HepG2 (cell line): ENCODE data around the gene RAB5B. TPM values are rescaled to one million over a fixed set of nuclear protein-coding genes. Genes with fewer than 3 reads are reported as not detected.

Experiments
- ATAC-seq: fragments of 200-7000 bp; cut with Tn5 transposase; 3 replicates; pipeline ENCODE4 v1.9.1; 2020; ENCODE audit warnings: mild to moderate bottlenecking, moderate library complexity
- BruUV-seq: library from RNA; stranded (reverse); fragments of 400-500 nt; replicated peaks from 2 replicates; lab custom pipeline; 2021; lab: Mats Ljungman, UMichigan
- CTCF ChIA-PET: fragments of 300-600 bp; formaldehyde crosslinking; extraction: SDS; loops from one replicate; lab custom pipeline; 2021; ENCODE audit warnings: low total read pairs, inconsistent platforms, low intra/inter-chr PET ratio; lab: Yijun Ruan, JAX
- POLR2A ChIA-PET: fragments of 350-600 bp; sonication (Branson Sonifier 250); formaldehyde crosslinking; loops from one replicate; lab custom pipeline; 2020; ENCODE audit warnings: antibody characterized with exemption, inconsistent platforms; lab: Yijun Ruan, JAX
- DNase-seq: peaks from one replicate; pipeline ENCODE4 v3.0.0-alpha.2; 2015; ENCODE audit warnings: low spot score
- FAIRE-seq: peaks from 3 replicates; lab custom pipeline; 2011; peaks lifted over from hg19 to GRCh38; lab: Jason Lieb, UNC
- H2AFZ ChIP-seq: one replicate; pipeline ENCODE4 v1.6.1; 2011; ENCODE audit warnings: low read length, inconsistent platforms
- H3K27ac ChIP-seq: fragments of 300-600 bp; 3 replicates; pipeline ENCODE4 v1.8.0; 2011; ENCODE audit warnings: mixed run types, mild to moderate bottlenecking, mixed read lengths, low read length, inconsistent platforms; ENCODE audit not compliant: insufficient read depth; ENCODE audit errors: extremely low read length
- H3K27me3 ChIP-seq, 2 experiments: fragments of 200-600 bp in 1 of 2; 2 replicates in 1 of 2; 3 replicates in 1 of 2; pipeline versions ENCODE4 v1.6.0 to v1.8.0; 2011; ENCODE audit warnings: low read length in 2 of 2, mild to moderate bottlenecking in 2 of 2, moderate library complexity in 2 of 2, inconsistent platforms in 1 of 2; ENCODE audit not compliant: insufficient read depth in 2 of 2, control insufficient read depth in 1 of 2
- H3K36me3 ChIP-seq, 2 experiments: fragments of 200-600 bp in 1 of 2; replicated peaks in 1 of 2; 2 replicates in 1 of 2; 3 replicates in 1 of 2; pipeline versions ENCODE4 v1.5.1 to v1.8.0; 2011; ENCODE audit warnings: low read length in 2 of 2, inconsistent platforms in 1 of 2; ENCODE audit not compliant: insufficient read depth in 2 of 2, control insufficient read depth in 1 of 2
- H3K4me1 ChIP-seq: 2 replicates; pipeline ENCODE4 v1.5.1; 2012; ENCODE audit warnings: low read length, inconsistent platforms; ENCODE audit not compliant: insufficient read depth
- H3K4me2 ChIP-seq: 2 replicates; pipeline ENCODE4 v1.6.0; 2011; ENCODE audit warnings: low read depth, low read length, inconsistent platforms
- H3K4me3 ChIP-seq, 3 experiments: fragments of 200-600 bp in 1 of 3; sonication (generic), shearing (Covaris generic) in 1 of 3; replicated peaks in 1 of 3; 2 replicates each; pipeline ENCODE4 v1.5.1; 2011 to 2016; ENCODE audit warnings: low read length in 3 of 3, inconsistent platforms in 2 of 3, low read depth in 2 of 3, mild to moderate bottlenecking in 2 of 3, control low read depth in 1 of 3, mixed read lengths in 1 of 3; ENCODE audit not compliant: insufficient read depth in 1 of 3
- H3K79me2 ChIP-seq: one replicate; pipeline ENCODE4 v1.6.1; 2011; ENCODE audit warnings: low read length, inconsistent platforms; ENCODE audit not compliant: insufficient read depth
- H3K9ac ChIP-seq: 2 replicates; pipeline ENCODE4 v1.6.0; 2011; ENCODE audit warnings: mild to moderate bottlenecking, low read depth, low read length, inconsistent platforms; ENCODE audit not compliant: insufficient read depth
- H3K9me3 ChIP-seq: 2 replicates; pipeline ENCODE4 v1.5.1; 2012; ENCODE audit warnings: mild to moderate bottlenecking, low read length
- H4K20me1 ChIP-seq: 2 replicates; pipeline ENCODE4 v1.6.0; 2011; ENCODE audit warnings: inconsistent platforms, mild to moderate bottlenecking, low read length, moderate library complexity; ENCODE audit not compliant: insufficient read depth
- ADNP ChIP-seq: sonication (generic); formaldehyde crosslinking; IDR thresholded peaks from 2 replicates; pipeline ENCODE4 v1.4.0; 2020; ENCODE audit warnings: missing genetic modification reagents
- CREM ChIP-seq, 2 experiments: sonication (generic) in 1 of 2; formaldehyde crosslinking in 1 of 2; IDR thresholded peaks; 2 replicates each; pipeline versions ENCODE4 v1.4.0 to v1.6.1; 2016 to 2020; ENCODE audit warnings: antibody characterized with exemption in 1 of 2, mild to moderate bottlenecking in 1 of 2, missing genetic modification reagents in 1 of 2
- GRHL1 ChIP-seq: sonication (generic); formaldehyde crosslinking; conservative IDR thresholded peaks from 2 replicates; pipeline ENCODE4 v1.8.0; 2022; ENCODE audit warnings: missing genetic modification reagents
- HDAC2 ChIP-seq: sonication (generic); formaldehyde crosslinking; IDR thresholded peaks from 2 replicates; pipeline ENCODE4 v1.4.0; 2020; ENCODE audit warnings: missing genetic modification reagents
- IKZF4 ChIP-seq: sonication (generic); formaldehyde crosslinking; IDR thresholded peaks from 2 replicates; pipeline ENCODE4 v1.5.1; 2020; ENCODE audit warnings: borderline replicate concordance, mild to moderate bottlenecking, low read depth, missing genetic modification reagents; ENCODE audit errors: not compliant biosample characterization
- NAIF1 ChIP-seq: sonication (generic); formaldehyde crosslinking; IDR thresholded peaks from 2 replicates; pipeline ENCODE4 v1.5.0; 2020; ENCODE audit warnings: mild to moderate bottlenecking, missing genetic modification reagents, borderline replicate concordance
- RCOR2 ChIP-seq: IDR thresholded peaks from 2 replicates; pipeline ENCODE4 v1.6.1; 2016; ENCODE audit warnings: missing biosample characterization, missing genetic modification reagents
- SOX5 ChIP-seq: IDR thresholded peaks from 2 replicates; pipeline ENCODE4 v1.6.1; 2016; ENCODE audit warnings: borderline replicate concordance
- SP1 ChIP-seq, 2 experiments: fragments of 450-650 bp in 1 of 2; sonication (generic) in 1 of 2; formaldehyde crosslinking in 1 of 2; IDR thresholded peaks; 2 replicates each; pipeline versions ENCODE4 v1.4.0 to v1.6.1; 2016 to 2020; ENCODE audit warnings: missing genetic modification reagents in 1 of 2
- SPEN ChIP-seq: sonication (generic); formaldehyde crosslinking; IDR thresholded peaks from 2 replicates; pipeline ENCODE4 v1.5.1; 2020; ENCODE audit warnings: low read depth, mild to moderate bottlenecking, missing genetic modification reagents
- ZBTB8A ChIP-seq: sonication (generic); formaldehyde crosslinking; IDR thresholded peaks from 2 replicates; pipeline ENCODE4 v1.4.0; 2020; ENCODE audit warnings: mild to moderate bottlenecking, low read depth, missing genetic modification reagents, borderline replicate concordance
- ZFX ChIP-seq: sonication (generic); formaldehyde crosslinking; IDR thresholded peaks from 2 replicates; pipeline ENCODE4 v1.4.0; 2020; ENCODE audit warnings: mild to moderate bottlenecking, low read depth, missing genetic modification reagents, moderate library complexity
- ZNF33B ChIP-seq: sonication (generic); formaldehyde crosslinking; IDR thresholded peaks from 2 replicates; pipeline ENCODE4 v1.5.1; 2020; ENCODE audit warnings: mild to moderate bottlenecking, missing genetic modification reagents
- ZNF510 ChIP-seq: sonication (generic); formaldehyde crosslinking; IDR thresholded peaks from 2 replicates; pipeline ENCODE4 v1.4.0; 2020; ENCODE audit warnings: low read depth, mild to moderate bottlenecking, missing genetic modification reagents
- ZNF768 ChIP-seq: sonication (generic); formaldehyde crosslinking; IDR thresholded peaks from 2 replicates; pipeline ENCODE4 v1.4.0; 2020; ENCODE audit warnings: missing genetic modification reagents
- WGBS: methylation state at CpG from one replicate; pipeline ENCODE4 v1.1.6; 2017; ENCODE audit warnings: low lambda C conversion rate; 5-methylcytosine and 5-hydroxymethylcytosine counted together
- in situ Hi-C: cut with HindIII; loops from 2 replicates; pipeline ENCODE4 v1.10.0; 2017; ENCODE audit warnings: low pct_unique_long_range_greater_than_20kb; ENCODE audit not compliant: extremely low pct_ligation_motif_present
- intact Hi-C: fragments of 100-400 bp; cut with micrococcal nuclease; formaldehyde crosslinking; loops from one replicate; pipeline ENCODE4 v1.10.0; 2022; ENCODE audit not compliant: unreplicated experiment
- polyA plus RNA-seq, 8 experiments: library from polyadenylated mRNA; depleted of rRNA in 3 of 8; stranded (reverse) in 7 of 8; unstranded in 1 of 8; fragments of >200 nt; fragmentation: Illumina TruSeq in 4 of 8; extraction: Trizol in 4 of 8; gene quantifications; 2 replicates each; pipeline versions ENCODE4 v1.2.1 to v1.2.3, GENCODE V29; 2011 to 2016; ENCODE audit warnings: low read depth in 4 of 8, missing spikeins in 1 of 8, mixed read lengths in 1 of 8; ENCODE audit not compliant: insufficient read depth in 1 of 8
- total RNA-seq, 5 experiments: library from RNA; depleted of rRNA; stranded (reverse); fragments of >200 nt; fragmentation: Illumina TruSeq; extraction: Trizol; gene quantifications; 2 replicates each; pipeline ENCODE4 v1.2.3, GENCODE V29; 2016; ENCODE audit warnings: low read depth in 1 of 5
- TF ChIP-seq, protein P1 (sequence below): sonication (generic); formaldehyde crosslinking; IDR thresholded peaks from 2 replicates; pipeline ENCODE4 v1.4.0; 2020; ENCODE audit warnings: missing genetic modification reagents
- TF ChIP-seq, protein P2 (sequence below): sonication (generic); formaldehyde crosslinking; IDR thresholded peaks from 2 replicates; pipeline ENCODE4 v1.8.1; 2023; ENCODE audit warnings: mild to moderate bottlenecking, moderate library complexity, missing genetic modification reagents

Gene RAB5B
- total and polyA plus RNA-seq, 2 of the 13 experiments (the other 11 are each of a cell fraction or from before 2014, with no cell fraction given), result 26.0 to 68.3 TPM

DNA sequence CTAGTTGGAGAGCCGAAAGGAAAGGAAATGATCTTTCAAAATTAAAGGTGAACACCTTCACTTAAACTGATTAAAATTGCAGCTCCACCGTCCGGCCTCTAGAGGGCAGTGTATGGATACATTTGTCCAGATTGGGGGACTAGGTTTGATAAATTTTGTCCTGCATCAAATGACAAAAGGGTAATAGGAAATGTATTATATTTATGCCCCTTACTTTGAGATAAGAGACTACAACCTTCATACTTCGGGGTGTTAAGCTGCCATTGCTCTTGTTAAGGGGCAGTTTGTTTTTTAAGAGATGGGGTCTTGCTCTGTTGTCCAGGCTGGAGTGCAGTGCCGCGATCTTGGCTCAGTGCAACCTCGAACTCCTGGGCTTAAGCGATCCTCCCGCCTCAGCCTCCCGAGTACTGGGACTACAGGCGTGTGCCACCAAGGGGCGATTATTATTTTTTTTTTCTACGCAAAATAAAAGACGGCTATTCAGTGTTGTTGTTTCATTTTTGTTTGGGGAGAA is 22.4 kb downstream of the RAB5B start:
- Histone ChIP-seq H3K9ac (peak overlapping the region; percentile 88), H3K27me3 (peaks cover 0 to 3% of the 10 kb centered on the region in 2 experiments; a peak in 1 of 5 replicates), H3K27ac (peak overlapping the region; percentile 92), H3K4me2 (peak overlapping the region; percentile 77), H3K4me3 (peak overlapping the region; percentile 84 to 88 (median 84)), H3K9me3 (no peaks in the 10 kb centered on the region), H2AFZ (no peak overlapping the region), H3K36me3 (peaks cover 9 to 29% of the 10 kb centered on the region in 2 experiments), H3K4me1 (peaks cover 44% of the 10 kb centered on the region), H4K20me1 (no peaks in the 10 kb centered on the region), H3K79me2 (peaks cover 20% of the 10 kb centered on the region)
- intact Hi-C loops (loop anchor here (1.0 to 2.0 kb wide), 4 partner anchors 15 to 85 kb away; partner anchors contain the start of genes ERBB3 and RPS26), in situ Hi-C loops (loop anchor here (5.0 kb wide), 1 partner anchor 36 kb away; no protein-coding TSS in a partner anchor)
- ChIA-PET POLR2A (interaction anchor here (0.7 to 3.5 kb wide), 21 partner anchors 11 to 275 kb away, joined by 3 to 60 read pairs (median 8); partner anchors contain the start of genes IKZF4, ORMDL2, PA2G4 and PYM1), CTCF (interaction anchor here (1.0 to 3.0 kb wide), 4 partner anchors 30 to 46 kb away, joined by 3 to 79 read pairs (median 5); partner anchors contain the start of genes CDK2 and RPS26)
- FAIRE-seq (peak; percentile 83), ATAC-seq (no peak), DNase-seq (peak; percentile 67)
- no TSS peak for BruUV-seq
- WGBS, result 5% methylated on average over 14 of the region's 14 CpGs
- TF ChIP-seq SOX5 (CRISPR knock-in tag), result no peak
- TF ChIP-seq, protein P1, sequence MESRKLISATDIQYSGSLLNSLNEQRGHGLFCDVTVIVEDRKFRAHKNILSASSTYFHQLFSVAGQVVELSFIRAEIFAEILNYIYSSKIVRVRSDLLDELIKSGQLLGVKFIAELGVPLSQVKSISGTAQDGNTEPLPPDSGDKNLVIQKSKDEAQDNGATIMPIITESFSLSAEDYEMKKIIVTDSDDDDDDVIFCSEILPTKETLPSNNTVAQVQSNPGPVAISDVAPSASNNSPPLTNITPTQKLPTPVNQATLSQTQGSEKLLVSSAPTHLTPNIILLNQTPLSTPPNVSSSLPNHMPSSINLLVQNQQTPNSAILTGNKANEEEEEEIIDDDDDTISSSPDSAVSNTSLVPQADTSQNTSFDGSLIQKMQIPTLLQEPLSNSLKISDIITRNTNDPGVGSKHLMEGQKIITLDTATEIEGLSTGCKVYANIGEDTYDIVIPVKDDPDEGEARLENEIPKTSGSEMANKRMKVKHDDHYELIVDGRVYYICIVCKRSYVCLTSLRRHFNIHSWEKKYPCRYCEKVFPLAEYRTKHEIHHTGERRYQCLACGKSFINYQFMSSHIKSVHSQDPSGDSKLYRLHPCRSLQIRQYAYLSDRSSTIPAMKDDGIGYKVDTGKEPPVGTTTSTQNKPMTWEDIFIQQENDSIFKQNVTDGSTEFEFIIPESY (CRISPR knock-in tag), result peak; percentile 88
- TF ChIP-seq RCOR2 (CRISPR knock-in tag), result peak; percentile 29; the same call in 1 of the 2 replicates
- TF ChIP-seq IKZF4 (CRISPR knock-in tag), result no peak
- no peak for TF ChIP-seq ADNP (CRISPR knock-in tag)
- no peak for TF ChIP-seq ZFX (CRISPR knock-in tag)
- TF ChIP-seq SP1 (IDR thresholded peaks at IDR 0.05), result no peak
- 0 out of 2 replicates have a peak, but pooled peaks have one; percentile 20 for TF ChIP-seq SP1 (CRISPR knock-in tag; IDR thresholded peaks at IDR 0.05)
- TF ChIP-seq HDAC2 (CRISPR knock-in tag), result peak; percentile 45; the same call in 1 of the 2 replicates
- peak; percentile 10; the same call in 1 of the 2 replicates for TF ChIP-seq ZNF510 (CRISPR knock-in tag)
- TF ChIP-seq ZNF768 (CRISPR knock-in tag), result peak; percentile 76; the same call in 1 of the 2 replicates
- no peak for TF ChIP-seq ZBTB8A (CRISPR knock-in tag)
- TF ChIP-seq CREM (IDR thresholded peaks at IDR 0.05), result 0 out of 2 replicates have a peak, but pooled peaks have one; percentile 26
- no peak for TF ChIP-seq CREM (CRISPR knock-in tag; IDR thresholded peaks at IDR 0.05)
- TF ChIP-seq, protein P2, sequence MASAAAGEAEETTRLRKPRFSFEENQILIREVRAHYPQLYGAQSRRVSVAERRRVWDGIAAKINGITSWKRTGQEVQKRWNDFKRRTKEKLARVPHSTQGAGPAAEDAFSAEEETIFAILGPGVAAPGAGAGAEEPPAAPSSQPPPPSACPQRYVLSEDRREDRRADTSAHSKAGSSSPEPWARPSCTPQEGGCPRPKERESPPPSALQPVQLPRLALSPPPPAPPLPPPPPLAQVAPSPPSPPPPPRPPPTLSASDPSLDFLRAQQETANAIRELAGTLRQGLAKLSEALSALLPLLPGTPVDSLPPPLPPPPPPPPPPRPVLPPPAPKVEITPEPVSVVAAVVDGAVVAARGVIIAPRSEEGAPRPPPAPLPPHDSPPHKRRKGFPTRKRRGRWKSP (CRISPR knock-in tag), result 0 out of 2 replicates have a peak, but pooled peaks have one; percentile 32
- TF ChIP-seq GRHL1 (CRISPR knock-in tag), result no peak
- TF ChIP-seq SPEN (CRISPR knock-in tag), result peak; percentile 4; the same call in 1 of the 2 replicates
- no peak for TF ChIP-seq ZNF33B
- peak; percentile 75; the same call in 1 of the 2 replicates for TF ChIP-seq NAIF1
